CD4-positive, alpha-beta T cell treated with Interleukin-15 for 4 hours (primary cell): Measurements from ENCODE around the gene INO80E.
"Not testable (repeated sequence)": the region's sequence is repeated elsewhere in the genome, so short reads cannot be mapped to it uniquely, and the experiment has no call there.

ENCODE experiments used
- DNase-seq: peaks from one replicate; pipeline ENCODE4 v3.0.0-alpha.2; 2020; ENCODE audit warnings: low spot score

The INO80E gene

GRCh38 chr16:30031477-30031918 lies 35.5 kb downstream of the INO80E start:
- no peak for DNase-seq

DNA sequence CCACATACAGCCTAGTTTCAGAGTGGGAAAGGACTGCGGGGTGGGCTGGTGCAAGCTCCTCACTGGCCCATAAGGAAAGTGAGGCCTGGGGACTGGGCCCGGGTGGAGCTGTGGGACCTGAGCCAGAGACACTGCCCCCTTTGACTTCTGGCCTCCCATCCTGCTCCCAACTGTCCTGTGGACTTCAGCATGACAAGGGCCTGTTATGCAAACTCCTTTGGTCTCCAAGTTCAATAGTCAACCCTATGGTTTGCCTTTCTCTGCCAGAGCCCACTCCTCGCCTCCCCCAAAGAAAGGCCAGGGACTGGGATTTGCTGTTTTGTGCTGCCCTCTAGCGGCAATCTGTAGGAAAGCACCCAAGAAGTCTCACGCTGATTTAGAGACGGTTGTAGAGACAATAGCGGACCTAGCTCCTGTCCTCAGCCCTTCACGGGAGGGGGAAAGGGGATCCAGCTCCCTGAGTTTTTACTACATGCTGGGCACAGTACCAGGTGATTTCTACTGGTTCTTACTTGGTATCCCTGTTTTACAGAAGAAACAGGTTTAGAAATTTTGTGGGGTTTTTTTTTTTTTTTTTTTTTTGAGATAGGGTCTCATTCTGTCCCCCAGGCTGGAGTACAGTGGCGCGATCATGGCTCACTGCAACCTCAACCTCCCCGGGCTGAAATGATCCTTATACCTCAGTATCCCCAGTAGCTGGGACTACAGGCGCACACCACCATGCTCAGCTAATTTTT lies 36.2 kb downstream of the INO80E start:
- DNase-seq = peak; percentile 66

- DNase-seq = no peak
Observed at GRCh38 chr16:30033270-30033669, 37.2 kb downstream of the INO80E start.

DNA sequence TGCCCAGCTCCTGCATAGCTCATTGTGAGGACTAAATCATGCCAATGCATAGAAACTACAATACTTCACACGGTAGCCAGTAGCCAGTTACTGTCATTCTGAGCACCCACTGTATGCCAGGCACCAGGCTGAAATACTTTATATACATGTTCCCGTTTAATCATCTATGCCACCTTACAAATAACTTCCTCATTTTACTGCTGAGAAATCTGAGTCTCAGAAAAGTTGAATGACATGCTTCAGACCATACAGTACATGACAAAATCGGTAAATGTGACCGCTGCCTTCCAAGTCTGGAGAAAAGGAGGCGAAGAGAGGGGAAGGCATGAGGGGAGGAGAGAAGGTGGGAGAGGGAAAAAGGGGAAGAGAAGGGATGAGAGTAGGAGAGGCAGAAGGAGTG lies 44.2 kb downstream of the INO80E start:
- no peak for DNase-seq

DNA sequence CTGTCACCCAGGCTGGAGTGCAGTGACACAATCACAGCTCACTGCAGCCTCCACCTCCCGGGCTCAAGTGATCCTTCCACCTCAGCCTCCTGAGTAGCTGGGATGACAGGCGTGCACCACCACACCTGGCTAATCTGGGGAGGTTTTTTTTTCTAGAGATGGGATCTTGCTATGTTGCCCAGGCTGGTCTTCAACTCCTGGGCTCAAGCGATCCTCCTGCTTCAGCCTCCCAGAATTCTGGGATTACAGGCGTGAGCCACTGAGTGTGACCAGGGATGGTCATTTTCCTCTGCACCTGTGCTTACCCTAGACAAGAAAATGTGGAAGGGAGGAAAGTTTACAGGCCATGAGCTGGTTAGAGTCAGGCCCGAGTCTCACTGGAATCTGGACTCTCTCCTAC lies 44.6 kb downstream of the INO80E start:
- DNase-seq = not testable (repeated sequence)

GRCh38 chr16:30041841-30042240 lies 45.8 kb downstream of the INO80E start:
- DNase-seq = peak; percentile 39

- DNase-seq = no peak
Observed at GRCh38 chr16:30046178-30046577, 50.1 kb downstream of the INO80E start.

- DNase-seq = no peak
Observed at GRCh38 chr16:30046588-30046987, 50.5 kb downstream of the INO80E start.

- no peak for DNase-seq
Observed at GRCh38 chr16:30049871-30050270, 53.8 kb downstream of the INO80E start.

GRCh38 chr16:30051518-30051917 lies 55.5 kb downstream of the INO80E start:
- DNase-seq = no peak

- DNase-seq = peak; percentile 89
Observed at GRCh38 chr16:30052671-30053372, 56.8 kb downstream of the INO80E start.

DNA sequence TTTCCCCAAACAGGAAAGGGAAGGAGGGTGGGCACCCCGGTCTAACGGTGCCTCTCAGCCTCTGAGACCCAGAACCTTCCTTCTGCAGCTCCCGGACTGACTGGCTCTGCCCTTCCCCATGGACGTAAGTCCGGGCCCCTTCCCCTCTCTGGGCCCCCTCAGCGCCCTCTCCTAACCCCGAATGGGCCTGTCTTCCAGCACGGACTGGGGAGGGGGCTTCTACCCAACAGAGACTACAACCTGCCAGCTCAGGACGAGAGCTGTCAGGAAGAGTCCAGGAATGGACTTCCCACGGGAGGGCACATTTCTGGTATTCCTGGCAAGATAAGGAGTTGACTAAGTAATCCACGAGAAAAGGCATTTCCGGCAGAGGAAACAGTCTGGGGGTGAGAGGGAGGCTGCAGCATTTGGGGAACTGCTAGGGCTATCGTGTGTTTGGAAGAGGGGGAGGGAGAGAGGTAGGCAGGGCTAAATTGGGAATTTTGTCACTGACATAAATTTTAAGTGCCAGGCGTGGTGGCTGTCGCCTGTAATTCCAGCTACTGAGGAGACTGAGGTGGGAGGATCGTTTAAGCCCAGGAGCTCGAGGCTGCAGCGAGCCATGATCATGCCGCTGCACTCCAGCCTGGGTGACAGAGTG lies 57.5 kb downstream of the INO80E start:
- DNase-seq = no peak

DNA sequence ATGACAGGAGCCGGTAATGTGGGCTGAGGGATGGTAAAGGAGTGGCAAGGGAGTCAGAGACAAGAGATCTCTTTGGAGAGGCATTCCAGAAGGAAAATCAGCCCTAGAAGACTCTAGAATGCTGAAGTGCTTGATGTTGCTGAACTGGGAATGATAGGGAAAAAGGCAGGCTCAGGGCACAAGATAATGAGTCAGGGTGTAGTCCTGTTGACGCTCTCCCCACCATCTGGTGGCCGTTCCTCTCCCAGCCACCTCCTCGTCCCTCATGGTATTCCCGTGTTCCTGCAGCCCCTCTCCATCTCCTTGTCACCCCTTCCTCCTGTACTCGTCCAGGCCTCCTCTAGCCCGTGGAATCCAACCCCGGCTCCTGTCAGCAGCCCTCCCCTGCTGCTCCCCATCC lies 58.4 kb downstream of the INO80E start:
- DNase-seq = no peak

DNA sequence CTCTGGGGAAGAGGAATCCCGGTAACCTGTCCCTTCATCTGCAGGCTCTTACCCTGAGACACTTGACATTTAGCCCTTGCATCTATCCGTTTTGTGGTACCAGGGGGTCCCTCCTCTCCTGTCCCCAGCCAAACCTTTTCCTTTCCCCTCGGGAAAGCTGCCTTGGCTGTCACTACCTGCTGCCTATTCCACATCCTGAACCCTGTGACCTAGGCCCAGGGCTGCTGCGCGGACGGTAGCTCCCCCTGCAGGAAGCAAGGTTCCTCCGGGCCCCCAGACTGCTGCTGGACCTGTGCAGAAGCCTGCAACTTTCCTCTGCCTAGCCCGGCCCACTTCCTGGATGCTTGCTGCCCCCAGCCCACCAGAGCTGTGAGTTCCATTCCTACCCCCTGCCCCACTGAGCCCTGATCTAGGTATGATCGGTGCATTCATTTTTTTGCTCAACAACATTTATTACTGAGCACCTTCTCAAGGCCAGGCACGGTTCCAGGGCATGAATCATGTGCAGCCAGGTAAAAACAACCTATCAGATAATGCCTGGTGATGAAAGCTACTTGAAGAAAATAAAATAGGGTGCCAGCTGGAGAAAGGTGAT lies 59.0 kb downstream of the INO80E start:
- peak; percentile 47 for DNase-seq
